Transverse colon (tissue), 4 donors: ENCODE measurements around the gene LRRC32. TPM values are rescaled to one million over a fixed set of nuclear protein-coding genes. Genes with fewer than 3 reads are reported as not detected.

ENCODE experiments used
- DNase-seq: peaks from one replicate; pipeline ENCODE4 v3.0.0-alpha.2; 2019
- H3K27ac ChIP-seq, 4 donors: fragments of 200-600 bp; sonication (generic); 2 replicates each; pipeline ENCODE4 v1.5.1; 2016 to 2018; ENCODE audit warnings: inconsistent platforms in 4 of 4
- H3K27me3 ChIP-seq: fragments of 200-600 bp; sonication (generic); 2 replicates; pipeline ENCODE4 v1.5.1; 2017; ENCODE audit warnings: inconsistent platforms
- H3K36me3 ChIP-seq, 4 donors: fragments of 200-600 bp; sonication (generic); 2 replicates each; pipeline ENCODE4 v1.5.1; 2017 to 2019; ENCODE audit warnings: inconsistent platforms in 4 of 4
- H3K4me1 ChIP-seq, 4 donors: fragments of 200-600 bp; sonication (generic); 2 replicates each; pipeline ENCODE4 v1.5.1; 2017 to 2020; ENCODE audit warnings: inconsistent platforms in 4 of 4
- H3K4me3 ChIP-seq, 4 donors: fragments of 200-600 bp; sonication (generic); 1 replicate in 1 of 4; 2 replicates in 3 of 4; pipeline versions ENCODE4 v1.5.1 to v1.6.1; 2017 to 2019; ENCODE audit warnings: inconsistent platforms in 4 of 4
- H3K9me3 ChIP-seq, 2 donors: fragments of 200-600 bp; sonication (generic); 2 replicates each; pipeline ENCODE4 v1.5.1; 2017 to 2019; ENCODE audit warnings: inconsistent platforms in 2 of 2
- CTCF ChIP-seq, 5 experiments: fragments of 200-600 bp in 3 of 5; fragments of 450-650 bp in 2 of 5; sonication (generic) in 3 of 5; IDR thresholded peaks; 1 replicate in 2 of 5; 2 replicates in 3 of 5; pipeline ENCODE4 v1.5.1; 2016 to 2017; ENCODE audit warnings: antibody characterized with exemption in 5 of 5, inconsistent platforms in 3 of 5, mild to moderate bottlenecking in 2 of 5, moderate library complexity in 1 of 5
- EP300 ChIP-seq: sonication (generic); formaldehyde crosslinking; IDR thresholded peaks from one replicate; pipeline ENCODE4 v1.6.1; 2017; ENCODE audit warnings: antibody characterized with exemption, low read depth
- POLR2A ChIP-seq: fragments of 450-650 bp; IDR thresholded peaks from one replicate; pipeline ENCODE4 v1.6.1; 2016; ENCODE audit warnings: antibody characterized with exemption, mild to moderate bottlenecking, moderate library complexity
- POLR2AphosphoS5 ChIP-seq, 3 donors: sonication (generic); formaldehyde crosslinking; IDR thresholded peaks; one replicate each; pipeline ENCODE4 v1.6.1; 2016; ENCODE audit warnings: antibody characterized with exemption in 3 of 3
- WGBS, 2 donors: methylation state at CpG; one replicate each; pipeline ENCODE4 v1.1.5; 2018; ENCODE audit warnings: low coverage in 1 of 2; 5-methylcytosine and 5-hydroxymethylcytosine counted together
- in situ Hi-C, 4 donors: fragments of 200-750 bp; cut with MboI; loops; one replicate each; pipeline versions ENCODE4 v1.15.0 to v1.15.1; 2017; ENCODE audit warnings: low sequenced_read_pairs in 3 of 4, low pct_ligation_motif_present in 1 of 4, low pct_unique_long_range_greater_than_20kb in 1 of 4
- intact Hi-C: fragments of 100-400 bp; cut with DNase I; formaldehyde crosslinking; loops from one replicate; pipeline ENCODE4 v1.15.1; 2023; ENCODE audit warnings: low total_unique reads
- total RNA-seq, 4 donors: library from RNA; depleted of rRNA; stranded (reverse); fragments of >200 nt; gene quantifications; one replicate each; pipeline ENCODE4 v1.1.0, GENCODE V29; 2016

LRRC32 gene
- total RNA-seq, 4 donors from 2014 or later, result 5.1 to 11.5 (median 9.1) TPM

GRCh38 chr11:76614471-76615179 lies 55.9 kb downstream of the LRRC32 start:
- H3K9me3 ChIP-seq, result no peaks in the 10 kb centered on the region
- in situ Hi-C loops, result no loop called here
- peak overlapping the region in 2 of 4 donors; percentile 5 to 21 for H3K27ac ChIP-seq
- 75% methylated on average over 12 of the region's 12 CpGs; no CpG with 5 or more reads in 1 of the 2 donors for WGBS, 2 donors
- TF ChIP-seq POLR2AphosphoS5 (IDR thresholded peaks at IDR 0.05) (no peak), POLR2A (no peak), CTCF (IDR thresholded peaks at IDR 0.05) (no peak), EP300 (no peak)
- H3K4me1 ChIP-seq, result peaks cover 0 to 16% (median 13%) of the 10 kb centered on the region in 4 donors
- H3K27me3 ChIP-seq, result no peaks in the 10 kb centered on the region
- intact Hi-C loops, result no loop called here
- no peak for DNase-seq
- no peak overlapping the region for H3K4me3 ChIP-seq
- H3K36me3 ChIP-seq, result no peaks in the 10 kb centered on the region

- no peaks in the 10 kb centered on the region for H3K36me3 ChIP-seq
- H3K4me1 ChIP-seq, result peaks cover 0 to 16% (median 13%) of the 10 kb centered on the region in 4 donors
- 86 to 93% methylated on average over 2 to 4 of the region's 4 CpGs for WGBS, 2 donors
- in situ Hi-C loops (no loop called here), intact Hi-C loops (no loop called here)
- H3K27me3 ChIP-seq, result no peaks in the 10 kb centered on the region
- H3K4me3 ChIP-seq, result no peak overlapping the region
- H3K9me3 ChIP-seq, result no peaks in the 10 kb centered on the region
- no peak overlapping the region for H3K27ac ChIP-seq
- TF ChIP-seq POLR2AphosphoS5 (IDR thresholded peaks at IDR 0.05) (no peak), POLR2A (no peak), CTCF (IDR thresholded peaks at IDR 0.05) (no peak)
- no peak for DNase-seq
Measured at GRCh38 chr11:76613901-76614300, 56.6 kb downstream of the LRRC32 start.

GRCh38 chr11:76612226-76612625 lies 58.3 kb downstream of the LRRC32 start:
- Histone ChIP-seq H3K4me3 (no peak overlapping the region), H3K4me1 (peaks cover 0 to 16% (median 13%) of the 10 kb centered on the region in 4 donors), H3K27ac (no peak overlapping the region), H3K9me3 (no peaks in the 10 kb centered on the region), H3K36me3 (no peaks in the 10 kb centered on the region), H3K27me3 (no peaks in the 10 kb centered on the region)
- DNase-seq, result no peak
- TF ChIP-seq POLR2A, result no peak
- intact Hi-C loops, result no loop called here
- in situ Hi-C loops, result no loop called here
- 82 to 100% methylated on average over 4 of the region's 4 CpGs for WGBS, 2 donors

- no peak overlapping the region for H3K4me3 ChIP-seq
- WGBS, 2 donors, result 72% methylated on average over 8 of the region's 8 CpGs; no CpG with 5 or more reads in 1 of the 2 donors
- H3K27ac ChIP-seq, result no peak overlapping the region
- TF ChIP-seq CTCF (IDR thresholded peaks at IDR 0.05), result no peak
- no peak for DNase-seq
- in situ Hi-C loops (no loop called here), intact Hi-C loops (no loop called here)
- no peaks in the 10 kb centered on the region for H3K9me3 ChIP-seq
- peaks cover 0 to 12% (median 9%) of the 10 kb centered on the region in 4 donors for H3K4me1 ChIP-seq
- no peaks in the 10 kb centered on the region for H3K27me3 ChIP-seq
- H3K36me3 ChIP-seq, result no peaks in the 10 kb centered on the region
Measured at GRCh38 chr11:76610871-76611475, 59.6 kb downstream of the LRRC32 start.
